TTC549 (cell line): Measurements from ENCODE around the gene GPR108.

Experiments
- FAIRE-seq: peaks from 2 replicates; lab custom pipeline; 2012; peaks lifted over from hg19 to GRCh38; lab: Jason Lieb, UNC

GPR108 gene

GRCh38 chr19:6736169-6736916 lies 1.0 kb downstream of the GPR108 start:
- no peak for FAIRE-seq

GRCh38 chr19:6735181-6735911 lies 2.0 kb downstream of the GPR108 start:
- FAIRE-seq: no peak

GRCh38 chr19:6734096-6734696 lies 3.2 kb downstream of the GPR108 start:
- FAIRE-seq: no peak

- no peak for FAIRE-seq
Measured at GRCh38 chr19:6733338-6734095, 3.9 kb downstream of the GPR108 start.

- FAIRE-seq: no peak
Measured at GRCh38 chr19:6732803-6733337, 4.5 kb downstream of the GPR108 start.

GRCh38 chr19:6731822-6732221 lies 5.6 kb downstream of the GPR108 start:
- FAIRE-seq: no peak

- no peak for FAIRE-seq
Measured at GRCh38 chr19:6730941-6731670, 6.3 kb downstream of the GPR108 start.

GRCh38 chr19:6730153-6730804 lies 7.1 kb downstream of the GPR108 start:
- no peak for FAIRE-seq

- no peak for FAIRE-seq
Measured at GRCh38 chr19:6729573-6730152, 7.7 kb downstream of the GPR108 start.

- no peak for FAIRE-seq
Measured at GRCh38 chr19:6728346-6728745, 9.0 kb downstream of the GPR108 start.

GRCh38 chr19:6725513-6726231 lies 11.7 kb downstream of the GPR108 start:
- no peak for FAIRE-seq

GRCh38 chr19:6724631-6725492 lies 12.5 kb downstream of the GPR108 start:
- no peak for FAIRE-seq

GRCh38 chr19:6723738-6724137 lies 13.6 kb downstream of the GPR108 start:
- FAIRE-seq: no peak

- no peak for FAIRE-seq
Measured at GRCh38 chr19:6723108-6723618, 14.2 kb downstream of the GPR108 start.

- FAIRE-seq: no peak
Measured at GRCh38 chr19:6721773-6722172, 15.6 kb downstream of the GPR108 start.

- no peak for FAIRE-seq
Measured at GRCh38 chr19:6721138-6721474, 16.3 kb downstream of the GPR108 start.

GRCh38 chr19:6720369-6721137 lies 16.8 kb downstream of the GPR108 start, which contains the start of gene C3:
C3 (minus strand) TSS chr19:6720650; CDS start chr19:6720589, 61 bp downstream.
- FAIRE-seq: no peak

GRCh38 chr19:6719992-6720368 lies 17.4 kb downstream of the GPR108 start:
- no peak for FAIRE-seq
